ENCODE measurements around the gene NFYA.

The NFYA gene

DNA sequence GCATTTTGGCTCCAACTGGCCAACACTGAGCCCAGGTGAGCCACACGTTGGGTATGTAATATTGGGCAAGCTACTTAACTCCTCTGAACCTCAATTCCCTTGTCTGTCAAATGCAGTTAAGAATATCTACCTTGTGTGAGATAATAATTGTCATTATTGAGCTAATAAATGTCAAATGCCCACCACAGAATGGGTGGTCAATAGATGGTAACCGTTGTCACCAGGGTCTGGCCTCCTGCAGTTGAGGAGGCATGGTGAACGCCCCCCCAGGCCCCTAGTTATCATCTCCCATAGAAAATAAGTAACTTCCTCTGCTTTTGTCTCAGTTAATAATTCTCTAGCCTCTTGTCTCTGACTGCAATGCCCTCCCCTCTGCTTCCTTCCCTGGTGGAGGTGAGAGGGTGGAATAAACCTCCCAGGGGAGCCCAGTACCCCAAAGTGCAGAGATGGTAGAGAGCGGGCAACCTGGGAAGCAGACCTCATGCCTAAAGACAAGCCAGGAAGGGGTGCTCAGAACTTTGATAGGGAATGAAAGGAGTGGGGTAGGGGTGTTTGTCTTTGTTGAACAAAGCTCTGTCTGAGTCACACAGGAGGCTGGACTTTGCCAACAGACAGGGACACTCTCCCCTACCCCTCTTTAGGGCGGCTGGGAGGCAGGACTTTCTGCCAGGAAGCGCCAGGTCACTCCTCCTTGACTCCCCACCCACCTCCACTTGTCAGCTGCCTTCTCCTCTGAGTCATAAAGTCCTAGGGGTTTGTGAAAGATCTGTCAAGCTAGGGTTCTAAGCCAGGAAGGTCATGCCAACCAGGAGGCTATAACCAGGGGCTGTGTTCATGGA lies 32.5 kb upstream of the NFYA start:
- DNase-seq (ENCODE audit: extremely low read depth, low read depth), result no peak
- no peak for TF ChIP-seq CTCF (IDR thresholded peaks at IDR 0.05; ENCODE audit: low read depth, low read length)

GRCh38 chr6:41040940-41041536 lies 31.7 kb upstream of the NFYA start:
- TF ChIP-seq CTCF (IDR thresholded peaks at IDR 0.05; ENCODE audit: low read depth, low read length), result no peak
- DNase-seq (ENCODE audit: extremely low read depth, low read depth), result no peak

GRCh38 chr6:41042226-41043055 lies 30.3 kb upstream of the NFYA start, which contains the start of gene TSPO2:
TSS of gene TSPO2 (plus strand) at chr6:41042467. CDS start at chr6:41042986, 519 bp downstream.
- DNase-seq (ENCODE audit: extremely low read depth, low read depth), result no peak
- no peak for TF ChIP-seq CTCF (IDR thresholded peaks at IDR 0.05; ENCODE audit: low read depth, low read length)

- no peak for TF ChIP-seq CTCF (IDR thresholded peaks at IDR 0.05; ENCODE audit: low read depth, low read length)
- DNase-seq (ENCODE audit: extremely low read depth, low read depth), result no peak
These were observed 29.6 kb upstream of the NFYA start for GRCh38 chr6:41043151-41043550.

GRCh38 chr6:41045664-41046063 lies 27.1 kb upstream of the NFYA start:
- no peak for DNase-seq (ENCODE audit: extremely low read depth, low read depth)
- no peak for TF ChIP-seq CTCF (IDR thresholded peaks at IDR 0.05; ENCODE audit: low read depth, low read length)

GRCh38 chr6:41046084-41046483 lies 26.7 kb upstream of the NFYA start:
- DNase-seq (ENCODE audit: extremely low read depth, low read depth), result no peak
- TF ChIP-seq CTCF (IDR thresholded peaks at IDR 0.05; ENCODE audit: low read depth, low read length), result no peak
